GM12892 (cell line): ENCODE measurements around the gene ODAD3.

Source experiments
- DNase-seq: peaks from one replicate; pipeline ENCODE4 v3.0.0; 2011; ENCODE audit not compliant: insufficient read length
- FAIRE-seq: peaks from 2 replicates; lab custom pipeline; 2011; peaks lifted over from hg19 to GRCh38; lab: Jason Lieb, UNC
- POLR2A ChIP-seq: IDR thresholded peaks from 2 replicates; pipeline ENCODE4 v1.6.1; 2011; ENCODE audit warnings: low read depth, low read length, control low read depth
- POLR2AphosphoS5 ChIP-seq: IDR thresholded peaks from 2 replicates; pipeline ENCODE4 v1.6.1; 2011; ENCODE audit warnings: low read depth, low read length, control low read depth
- TAF1 ChIP-seq: IDR thresholded peaks from 2 replicates; pipeline ENCODE4 v1.6.1; 2011; ENCODE audit warnings: low read depth, mild to moderate bottlenecking, control low read depth, low read length, borderline replicate concordance

ODAD3 gene

GRCh38 chr19:11423791-11424181 is 11.1 kb downstream of the ODAD3 start:
- DNase-seq, result no peak
- no peak for FAIRE-seq
- no peak for TF ChIP-seq POLR2A
- no peak for TF ChIP-seq POLR2AphosphoS5
- TF ChIP-seq TAF1, result no peak

- FAIRE-seq (no peak), DNase-seq (no peak)
- TF ChIP-seq TAF1 (no peak), POLR2A (no peak), POLR2AphosphoS5 (no peak)
Measured at GRCh38 chr19:11423164-11423790, 11.6 kb downstream of the ODAD3 start.

GRCh38 chr19:11422163-11423065 is 12.5 kb downstream of the ODAD3 start:
- FAIRE-seq (peak; percentile 96), DNase-seq (peak; percentile 87)
- no peak for TF ChIP-seq POLR2AphosphoS5
- TF ChIP-seq POLR2A, result no peak
- TF ChIP-seq TAF1, result no peak

GRCh38 chr19:11421371-11422098 is 13.4 kb downstream of the ODAD3 start:
- DNase-seq, result peak; percentile 70
- no peak for TF ChIP-seq POLR2AphosphoS5
- peak; percentile 48 for FAIRE-seq

GRCh38 chr19:11420429-11421370 is 14.2 kb downstream of the ODAD3 start:
- FAIRE-seq (no peak), DNase-seq (no peak)
- TF ChIP-seq POLR2AphosphoS5 (no peak), POLR2A (no peak), TAF1 (no peak)

- FAIRE-seq (no peak), DNase-seq (no peak)
- TF ChIP-seq TAF1 (no peak), POLR2AphosphoS5 (no peak), POLR2A (no peak)
Measured at GRCh38 chr19:11418549-11419506, 16.1 kb downstream of the ODAD3 start, which contains the start of gene RGL3. TSS of gene RGL3 (minus strand) at chr19:11419314. CDS start at chr19:11419278, 36 bp downstream.

GRCh38 chr19:11418094-11418548 is 16.8 kb downstream of the ODAD3 start:
- FAIRE-seq, result no peak
- no peak for DNase-seq
- TF ChIP-seq TAF1, result no peak

GRCh38 chr19:11416346-11417052 is 18.4 kb downstream of the ODAD3 start:
- no peak for DNase-seq
- no peak for TF ChIP-seq POLR2AphosphoS5
- TF ChIP-seq TAF1, result no peak
- TF ChIP-seq POLR2A, result no peak
- FAIRE-seq, result no peak

- no peak for FAIRE-seq
- no peak for TF ChIP-seq POLR2AphosphoS5
- no peak for TF ChIP-seq POLR2A
- no peak for TF ChIP-seq TAF1
- DNase-seq, result no peak
Measured at GRCh38 chr19:11414544-11414943, 20.4 kb downstream of the ODAD3 start.

GRCh38 chr19:11410682-11411081 is 24.2 kb downstream of the ODAD3 start:
- no peak for FAIRE-seq
- DNase-seq, result no peak
- TF ChIP-seq POLR2A, result no peak
- TF ChIP-seq TAF1, result no peak
- no peak for TF ChIP-seq POLR2AphosphoS5
